ENCODE data around the gene PTPRD. TPM values are rescaled to one million over a fixed set of nuclear protein-coding genes. Genes with fewer than 3 reads are reported as not detected.
"Not testable (repeated sequence)": the region's sequence is repeated elsewhere in the genome, so short reads cannot be mapped to it uniquely, and the experiment has no call there.

Gene PTPRD
- total RNA-seq, 1 experiment from 2014 or later, result 1.8 TPM

GRCh38 chr9:8706531-8706930, 1906.3 kb downstream of the PTPRD start:
- H3K36me3 Mint-ChIP-seq (ENCODE audit: insufficient read depth, unreplicated experiment), result no peaks in the 10 kb centered on the region
- no peak for DNase-seq
- intact Hi-C loops (cut with micrococcal nuclease; ENCODE audit: unreplicated experiment), result no loop called here
- H3K27ac Mint-ChIP-seq (ENCODE audit: unreplicated experiment), result no peak overlapping the region
- BruUV-seq (replicated peaks), result no TSS peak
- peaks cover 12% of the 10 kb centered on the region for H3K4me1 Mint-ChIP-seq (ENCODE audit: low read depth, unreplicated experiment)
- CTCF ChIA-PET, result no interaction called here
- no peaks in the 10 kb centered on the region for H3K27me3 Mint-ChIP-seq (ENCODE audit: unreplicated experiment)
- no peak overlapping the region for H3K4me3 Mint-ChIP-seq (ENCODE audit: low read depth, unreplicated experiment)
- TF ChIP-seq CTCF (IDR thresholded peaks at IDR 0.05; ENCODE audit: unreplicated experiment), result no peak
- H3K9me3 Mint-ChIP-seq (ENCODE audit: low read depth, unreplicated experiment), result peaks cover 4% of the 10 kb centered on the region

- DNase-seq, result no peak
- Mint-ChIP-seq H3K4me3 (ENCODE audit: low read depth, unreplicated experiment) (no peak overlapping the region), H3K9me3 (ENCODE audit: low read depth, unreplicated experiment) (peaks cover 4% of the 10 kb centered on the region), H3K36me3 (ENCODE audit: insufficient read depth, unreplicated experiment) (no peaks in the 10 kb centered on the region), H3K27ac (ENCODE audit: unreplicated experiment) (no peak overlapping the region), H3K4me1 (ENCODE audit: low read depth, unreplicated experiment) (peaks cover 12% of the 10 kb centered on the region), H3K27me3 (ENCODE audit: unreplicated experiment) (no peaks in the 10 kb centered on the region)
- CTCF ChIA-PET, result no interaction called here
- intact Hi-C loops (cut with micrococcal nuclease; ENCODE audit: unreplicated experiment), result no loop called here
- no TSS peak for BruUV-seq (replicated peaks)
- no peak for TF ChIP-seq CTCF (IDR thresholded peaks at IDR 0.05; ENCODE audit: unreplicated experiment)
Observed at GRCh38 chr9:8705861-8706260, 1906.9 kb downstream of the PTPRD start.

GRCh38 chr9:8703904-8704303, 1908.9 kb downstream of the PTPRD start:
- CTCF ChIA-PET, result no interaction called here
- Mint-ChIP-seq H3K27me3 (ENCODE audit: unreplicated experiment) (no peaks in the 10 kb centered on the region), H3K9me3 (ENCODE audit: low read depth, unreplicated experiment) (peaks cover 4% of the 10 kb centered on the region), H3K4me1 (ENCODE audit: low read depth, unreplicated experiment) (peaks cover 12% of the 10 kb centered on the region), H3K27ac (ENCODE audit: unreplicated experiment) (no peak overlapping the region), H3K36me3 (ENCODE audit: insufficient read depth, unreplicated experiment) (no peaks in the 10 kb centered on the region), H3K4me3 (ENCODE audit: low read depth, unreplicated experiment) (no peak overlapping the region)
- DNase-seq, result peak; percentile 1
- no peak for TF ChIP-seq CTCF (IDR thresholded peaks at IDR 0.05; ENCODE audit: unreplicated experiment)
- intact Hi-C loops (cut with micrococcal nuclease; ENCODE audit: unreplicated experiment), result no loop called here
- BruUV-seq (replicated peaks), result no TSS peak

GRCh38 chr9:8701904-8702303, 1910.9 kb downstream of the PTPRD start:
- intact Hi-C loops (cut with micrococcal nuclease; ENCODE audit: unreplicated experiment), result no loop called here
- TF ChIP-seq CTCF (IDR thresholded peaks at IDR 0.05; ENCODE audit: unreplicated experiment), result no peak
- H3K9me3 Mint-ChIP-seq (ENCODE audit: low read depth, unreplicated experiment), result peaks cover 4% of the 10 kb centered on the region
- H3K4me3 Mint-ChIP-seq (ENCODE audit: low read depth, unreplicated experiment), result no peak overlapping the region
- no peak for DNase-seq
- no peak overlapping the region for H3K27ac Mint-ChIP-seq (ENCODE audit: unreplicated experiment)
- CTCF ChIA-PET, result no interaction called here
- H3K27me3 Mint-ChIP-seq (ENCODE audit: unreplicated experiment), result no peaks in the 10 kb centered on the region
- H3K36me3 Mint-ChIP-seq (ENCODE audit: insufficient read depth, unreplicated experiment), result no peaks in the 10 kb centered on the region
- H3K4me1 Mint-ChIP-seq (ENCODE audit: low read depth, unreplicated experiment), result peaks cover 12% of the 10 kb centered on the region
- BruUV-seq (replicated peaks), result no TSS peak

- H3K27ac Mint-ChIP-seq (ENCODE audit: unreplicated experiment); DNase-seq; BruUV-seq (replicated peaks); H3K27me3 Mint-ChIP-seq (ENCODE audit: unreplicated experiment); H3K9me3 Mint-ChIP-seq (ENCODE audit: low read depth, unreplicated experiment); H3K4me3 Mint-ChIP-seq (ENCODE audit: low read depth, unreplicated experiment); intact Hi-C loops (cut with micrococcal nuclease; ENCODE audit: unreplicated experiment); CTCF ChIA-PET; H3K4me1 Mint-ChIP-seq (ENCODE audit: low read depth, unreplicated experiment); H3K36me3 Mint-ChIP-seq (ENCODE audit: insufficient read depth, unreplicated experiment): not testable (repeated sequence)
Observed at GRCh38 chr9:8697565-8697964, 1915.2 kb downstream of the PTPRD start.

All from Calu3 (cell line).